ENCODE data around the gene CACNA1C.

Gene CACNA1C

DNA sequence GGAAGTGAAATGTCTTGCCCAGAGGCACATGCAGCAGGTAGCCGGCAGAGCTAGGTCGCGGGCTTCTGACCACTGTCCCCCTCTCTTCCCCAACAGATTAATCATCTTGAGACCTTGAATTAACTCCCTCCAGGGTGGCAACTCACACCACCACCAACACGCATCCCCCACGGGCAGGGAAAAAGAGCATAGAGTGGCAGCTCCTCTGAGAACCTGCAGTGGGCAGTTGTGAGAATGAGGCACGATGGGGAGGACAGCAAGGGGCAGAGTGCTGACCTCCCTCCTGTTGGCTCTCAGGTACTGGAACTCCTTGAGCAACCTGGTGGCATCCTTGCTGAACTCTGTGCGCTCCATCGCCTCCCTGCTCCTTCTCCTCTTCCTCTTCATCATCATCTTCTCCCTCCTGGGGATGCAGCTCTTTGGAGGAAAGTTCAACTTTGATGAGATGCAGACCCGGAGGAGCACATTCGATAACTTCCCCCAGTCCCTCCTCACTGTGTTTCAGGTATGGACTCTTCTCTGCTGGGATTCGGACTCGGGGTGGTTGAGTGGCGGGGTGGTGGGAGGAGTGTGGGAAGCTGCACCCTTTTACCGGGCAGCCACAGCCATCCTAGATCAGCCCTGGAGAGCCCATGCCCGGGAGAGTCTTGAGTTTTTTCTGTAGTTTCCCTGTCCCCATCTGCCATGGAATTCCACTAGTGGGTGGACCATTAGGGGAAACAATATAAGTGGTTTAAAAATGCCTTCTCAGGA lies 528.7 kb downstream of the CACNA1C start:
- no peak overlapping the region for H3K4me3 ChIP-seq (ENCODE audit: low read depth, low read length)
- no peak for DNase-seq (ENCODE audit: low read depth)
- in situ Hi-C loops (cut with HindIII; ENCODE audit: low sequenced_read_pairs): no loop called here
- TF ChIP-seq, protein P1, sequence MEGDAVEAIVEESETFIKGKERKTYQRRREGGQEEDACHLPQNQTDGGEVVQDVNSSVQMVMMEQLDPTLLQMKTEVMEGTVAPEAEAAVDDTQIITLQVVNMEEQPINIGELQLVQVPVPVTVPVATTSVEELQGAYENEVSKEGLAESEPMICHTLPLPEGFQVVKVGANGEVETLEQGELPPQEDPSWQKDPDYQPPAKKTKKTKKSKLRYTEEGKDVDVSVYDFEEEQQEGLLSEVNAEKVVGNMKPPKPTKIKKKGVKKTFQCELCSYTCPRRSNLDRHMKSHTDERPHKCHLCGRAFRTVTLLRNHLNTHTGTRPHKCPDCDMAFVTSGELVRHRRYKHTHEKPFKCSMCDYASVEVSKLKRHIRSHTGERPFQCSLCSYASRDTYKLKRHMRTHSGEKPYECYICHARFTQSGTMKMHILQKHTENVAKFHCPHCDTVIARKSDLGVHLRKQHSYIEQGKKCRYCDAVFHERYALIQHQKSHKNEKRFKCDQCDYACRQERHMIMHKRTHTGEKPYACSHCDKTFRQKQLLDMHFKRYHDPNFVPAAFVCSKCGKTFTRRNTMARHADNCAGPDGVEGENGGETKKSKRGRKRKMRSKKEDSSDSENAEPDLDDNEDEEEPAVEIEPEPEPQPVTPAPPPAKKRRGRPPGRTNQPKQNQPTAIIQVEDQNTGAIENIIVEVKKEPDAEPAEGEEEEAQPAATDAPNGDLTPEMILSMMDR (IDR thresholded peaks at IDR 0.05; ENCODE audit: low read depth, low read length, missing control alignments): no peak

DNA sequence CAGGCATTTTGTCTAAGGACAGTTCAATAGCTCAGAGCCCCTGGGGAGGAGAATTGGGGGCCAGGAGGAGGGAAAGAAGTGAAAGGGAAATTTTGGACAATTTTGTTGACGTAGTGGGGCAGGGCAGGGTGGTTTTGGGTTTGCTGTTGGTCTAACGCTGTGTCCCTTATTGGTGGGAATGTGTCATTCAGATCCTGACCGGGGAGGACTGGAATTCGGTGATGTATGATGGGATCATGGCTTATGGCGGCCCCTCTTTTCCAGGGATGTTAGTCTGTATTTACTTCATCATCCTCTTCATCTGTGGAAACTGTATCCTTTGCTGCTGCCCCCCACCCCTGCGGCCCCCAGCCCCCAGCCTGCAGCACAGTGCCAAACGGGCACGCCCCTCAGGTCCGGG lies 529.8 kb downstream of the CACNA1C start:
- in situ Hi-C loops (cut with HindIII; ENCODE audit: low sequenced_read_pairs): no loop called here
- TF ChIP-seq, protein P1 (IDR thresholded peaks at IDR 0.05; ENCODE audit: low read depth, low read length, missing control alignments): no peak
- DNase-seq (ENCODE audit: low read depth): no peak
- no peak overlapping the region for H3K4me3 ChIP-seq (ENCODE audit: low read depth, low read length)

DNA sequence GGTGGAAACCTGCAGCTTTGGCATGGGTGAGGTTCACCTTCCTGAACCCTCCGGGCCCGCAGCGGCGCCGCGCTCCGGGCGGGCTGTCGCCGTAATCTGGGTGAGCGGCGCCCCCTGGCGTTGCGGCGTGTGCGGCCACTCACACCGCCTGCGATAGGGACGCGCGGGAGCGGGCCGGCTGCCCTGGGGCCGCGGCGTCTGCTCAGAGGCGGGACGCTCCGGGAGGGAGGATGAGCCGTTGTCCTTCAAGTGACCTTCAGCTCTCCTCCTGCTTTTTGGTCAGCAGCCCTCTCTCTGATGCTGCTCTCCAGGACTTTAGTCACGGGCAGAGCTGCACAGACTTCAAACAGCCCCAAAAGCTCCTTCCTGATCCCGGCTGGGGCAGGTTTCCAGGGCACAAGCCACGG lies 530.3 kb downstream of the CACNA1C start:
- in situ Hi-C loops (cut with HindIII; ENCODE audit: low sequenced_read_pairs): no loop called here
- DNase-seq (ENCODE audit: low read depth): no peak
- H3K4me3 ChIP-seq (ENCODE audit: low read depth, low read length): no peak overlapping the region
- TF ChIP-seq, protein P1 (IDR thresholded peaks at IDR 0.05; ENCODE audit: low read depth, low read length, missing control alignments): peak; percentile 76

DNA sequence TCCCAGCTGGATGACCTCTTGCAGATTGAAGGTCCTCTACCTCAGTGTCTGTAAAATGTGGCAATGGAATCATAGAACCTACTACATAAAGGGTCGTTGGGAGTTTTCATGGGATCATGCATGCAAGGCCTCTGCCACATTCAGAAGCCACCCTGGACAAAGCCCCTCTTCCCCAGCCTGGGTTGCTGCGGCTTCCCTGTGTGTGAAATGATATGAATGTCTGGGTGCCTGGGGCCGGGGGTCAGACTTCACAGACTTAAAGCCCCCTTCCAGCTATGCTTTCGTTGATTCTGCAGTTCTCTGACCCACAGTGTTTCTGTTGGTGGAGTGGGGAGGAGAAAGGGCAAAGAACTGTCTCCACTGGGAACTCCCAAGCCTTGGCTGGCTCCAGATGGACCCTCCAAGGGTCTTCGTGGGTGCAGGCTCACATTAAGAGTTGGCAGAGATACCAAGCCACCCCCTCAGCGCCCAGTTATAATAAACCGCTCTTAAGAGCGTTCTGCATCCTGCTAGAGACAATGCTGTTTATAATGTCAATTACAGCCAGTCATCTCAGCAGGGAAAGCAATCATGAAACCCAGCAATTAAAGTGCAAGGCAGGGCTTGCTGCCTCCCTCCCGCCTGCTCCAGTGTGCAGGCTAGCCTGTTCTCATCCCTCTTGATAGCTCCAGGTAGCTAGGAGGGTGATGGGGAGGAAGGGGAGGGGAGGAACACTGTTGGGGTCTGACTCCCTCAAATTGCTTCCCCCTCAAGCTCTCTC lies 531.0 kb downstream of the CACNA1C start:
- TF ChIP-seq, protein P1 (IDR thresholded peaks at IDR 0.05; ENCODE audit: low read depth, low read length, missing control alignments): no peak
- DNase-seq (ENCODE audit: low read depth): no peak
- in situ Hi-C loops (cut with HindIII; ENCODE audit: low sequenced_read_pairs): no loop called here

DNA sequence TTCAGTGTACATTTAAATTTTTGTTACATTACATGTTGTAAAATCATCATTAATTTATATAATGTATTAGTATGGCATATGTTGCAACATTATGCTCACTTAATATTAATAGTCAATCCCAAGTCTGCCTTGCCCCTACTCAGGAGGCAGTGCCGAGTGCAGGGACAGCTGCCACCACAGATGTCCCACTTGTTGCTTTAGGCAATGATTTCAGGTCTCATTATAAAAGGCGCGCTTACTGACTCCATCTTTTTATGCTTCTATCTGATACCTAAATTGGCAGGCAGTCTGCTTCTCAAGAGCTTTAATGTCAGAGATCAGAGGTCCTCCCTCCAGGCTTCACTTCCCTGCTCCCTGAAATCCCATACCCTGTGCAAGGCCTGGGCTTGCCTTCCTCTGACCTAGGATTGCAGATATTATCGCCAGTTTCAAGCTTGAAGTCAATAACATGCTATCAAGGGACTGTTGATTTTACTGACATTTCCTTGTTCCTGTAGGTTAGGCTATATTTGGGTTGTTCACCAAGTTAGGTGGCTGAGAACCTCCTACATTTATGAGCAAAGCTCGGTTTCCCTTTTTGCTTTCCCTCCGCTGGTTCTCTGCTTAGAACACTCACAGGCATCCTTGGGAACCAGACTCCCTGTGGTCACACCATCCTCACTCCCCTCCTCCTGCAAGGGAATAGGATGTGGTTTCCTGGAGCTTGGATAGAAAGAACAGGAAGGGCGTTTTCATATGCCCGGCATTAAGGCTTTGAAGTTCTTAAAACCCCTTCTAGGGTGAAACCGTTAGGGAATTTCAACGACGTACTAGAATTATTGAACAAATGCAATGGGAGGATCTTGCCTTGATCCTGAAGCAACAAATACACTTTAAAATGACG lies 533.6 kb downstream of the CACNA1C start:
- no peak for DNase-seq (ENCODE audit: low read depth)
- in situ Hi-C loops (cut with HindIII; ENCODE audit: low sequenced_read_pairs): no loop called here
- TF ChIP-seq, protein P1 (IDR thresholded peaks at IDR 0.05; ENCODE audit: low read depth, low read length, missing control alignments): no peak
- H3K4me3 ChIP-seq (ENCODE audit: low read depth, low read length): no peak overlapping the region

More for the DNA sequence above, 531.0 kb downstream of the CACNA1C start:
- no peak overlapping the region for H3K4me3 ChIP-seq (ENCODE audit: low read depth, low read length)

DNA sequence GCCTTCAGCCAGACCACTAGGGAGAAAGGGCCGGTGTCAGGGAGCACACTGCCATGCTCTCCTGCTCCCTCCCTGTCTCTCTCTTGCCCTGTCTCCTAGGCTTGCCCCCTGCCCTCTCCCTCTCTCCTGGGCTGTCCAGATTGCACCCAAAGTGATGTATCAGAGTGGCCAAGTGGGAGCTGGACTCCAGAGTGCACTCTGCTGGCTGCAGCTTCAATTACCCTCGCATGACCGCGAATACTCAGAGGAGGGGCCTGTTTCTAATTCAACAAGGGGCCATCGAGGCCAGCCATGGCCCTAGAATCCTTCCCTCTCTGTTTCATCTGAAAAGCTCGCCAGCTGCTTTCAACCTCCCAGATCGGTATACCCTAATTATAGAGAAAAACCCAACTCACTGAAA lies 535.6 kb downstream of the CACNA1C start:
- DNase-seq (ENCODE audit: low read depth): no peak
- in situ Hi-C loops (cut with HindIII; ENCODE audit: low sequenced_read_pairs): no loop called here
- no peak overlapping the region for H3K4me3 ChIP-seq (ENCODE audit: low read depth, low read length)
- TF ChIP-seq, protein P1 (IDR thresholded peaks at IDR 0.05; ENCODE audit: low read depth, low read length, missing control alignments): no peak
